Sciatic nerve (tissue), 2 donors: ENCODE measurements around the gene MRPS12. TPM values are rescaled to one million over a fixed set of nuclear protein-coding genes. Genes with fewer than 3 reads are reported as not detected.
A peak's percentile ranks its signal among the peaks of the same experiment; 100 is the strongest.
"Not testable (repeated sequence)": the region's sequence is repeated elsewhere in the genome, so short reads cannot be mapped to it uniquely, and the experiment has no call there.

Experiments used
- ATAC-seq: fragments of 200-7000 bp; cut with Tn5 transposase; one replicate; pipeline ENCODE4 v1.9.1; 2020; ENCODE audit warnings: mild to moderate bottlenecking, moderate library complexity
- DNase-seq: peaks from one replicate; pipeline ENCODE4 v3.0.0-alpha.2; 2020; ENCODE audit warnings: low spot score
- intact Hi-C: fragments of 100-400 bp; cut with DNase I; formaldehyde crosslinking; loops from one replicate; pipeline ENCODE4 v1.14.2; 2022
- total RNA-seq: library from RNA; stranded (reverse); fragmentation: NEBNext Ultra II Directional; extraction: Animal tissue kit (Norgen Biotek cat#: 25700); gene quantifications from one replicate; pipeline ENCODE4 v1.2.1, GENCODE V29; 2021
- donor health status: DM: no; HTN: no; CAD: no.
- donor health status: DM: no; HTN: no; CAD: no.

MRPS12 gene
- total RNA-seq, 1 donor from 2014 or later: 12.1 TPM

DNA sequence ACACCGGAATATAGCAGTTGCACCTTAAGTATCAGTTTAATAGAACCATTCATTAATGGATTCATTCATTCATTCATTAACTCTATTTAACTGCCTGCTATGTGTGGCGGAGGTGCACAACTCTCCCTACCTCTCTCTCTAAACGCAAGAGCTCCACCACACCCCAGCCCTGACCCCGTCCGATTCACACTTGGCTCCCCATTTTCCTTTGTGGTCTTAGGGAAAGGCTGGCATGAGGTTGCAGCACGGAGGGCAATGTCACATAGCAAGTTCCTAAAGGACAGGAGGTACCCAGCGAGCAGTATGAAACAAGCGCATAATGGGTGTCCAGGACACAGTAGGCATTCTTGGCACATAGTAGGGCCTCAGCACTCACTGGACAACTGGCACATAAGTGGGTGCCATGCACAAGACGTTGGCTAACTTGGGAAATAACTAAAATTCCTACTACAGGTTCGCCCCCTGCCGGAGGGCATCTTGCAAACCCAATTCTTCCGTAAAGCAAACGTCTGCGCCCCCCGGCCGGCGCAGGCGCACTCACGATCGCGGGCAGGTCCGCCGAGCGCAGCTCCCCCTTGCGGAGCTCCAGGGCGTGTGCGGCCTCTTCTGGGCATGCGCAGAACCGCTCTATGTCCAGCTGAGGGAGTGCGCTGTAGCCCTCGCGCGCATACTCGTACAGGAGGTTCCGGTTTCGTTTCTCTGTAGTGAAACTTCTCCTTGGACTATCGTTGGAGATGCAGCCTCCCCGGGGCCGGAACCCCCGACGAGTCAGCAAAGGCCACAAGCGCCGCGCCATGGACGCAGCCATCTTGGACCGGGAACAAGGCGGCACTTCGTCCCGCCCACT, 592 bp upstream of the MRPS12 start, which contains the start of gene SARS2:
TSS of gene SARS2 (minus strand) at position 835 of the 847 bp plus-strand sequence. CDS start at position 808, 27 bp downstream.
- ATAC-seq: peak; percentile 95
- intact Hi-C loops: loop anchor here (10.0 kb wide), 1 partner anchor 415 kb away; no protein-coding TSS in a partner anchor
- DNase-seq: peak; percentile 94

DNA sequence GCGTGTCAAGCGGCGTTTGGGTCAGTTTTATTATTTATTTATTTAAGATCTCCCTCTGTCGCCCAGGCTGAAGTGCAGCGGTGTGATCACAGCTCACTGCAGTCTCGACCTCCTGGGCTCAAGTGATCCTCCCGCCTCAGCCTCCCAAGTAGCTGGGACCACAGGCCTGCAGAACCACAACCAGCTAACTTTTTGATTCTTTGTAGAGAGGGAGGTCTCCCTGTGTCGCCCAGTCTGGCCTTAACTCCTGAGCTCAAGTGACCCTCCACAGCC, 713 bp downstream of the MRPS12 start:
- ATAC-seq (no peak), DNase-seq (no peak)
- intact Hi-C loops: no loop called here

DNA sequence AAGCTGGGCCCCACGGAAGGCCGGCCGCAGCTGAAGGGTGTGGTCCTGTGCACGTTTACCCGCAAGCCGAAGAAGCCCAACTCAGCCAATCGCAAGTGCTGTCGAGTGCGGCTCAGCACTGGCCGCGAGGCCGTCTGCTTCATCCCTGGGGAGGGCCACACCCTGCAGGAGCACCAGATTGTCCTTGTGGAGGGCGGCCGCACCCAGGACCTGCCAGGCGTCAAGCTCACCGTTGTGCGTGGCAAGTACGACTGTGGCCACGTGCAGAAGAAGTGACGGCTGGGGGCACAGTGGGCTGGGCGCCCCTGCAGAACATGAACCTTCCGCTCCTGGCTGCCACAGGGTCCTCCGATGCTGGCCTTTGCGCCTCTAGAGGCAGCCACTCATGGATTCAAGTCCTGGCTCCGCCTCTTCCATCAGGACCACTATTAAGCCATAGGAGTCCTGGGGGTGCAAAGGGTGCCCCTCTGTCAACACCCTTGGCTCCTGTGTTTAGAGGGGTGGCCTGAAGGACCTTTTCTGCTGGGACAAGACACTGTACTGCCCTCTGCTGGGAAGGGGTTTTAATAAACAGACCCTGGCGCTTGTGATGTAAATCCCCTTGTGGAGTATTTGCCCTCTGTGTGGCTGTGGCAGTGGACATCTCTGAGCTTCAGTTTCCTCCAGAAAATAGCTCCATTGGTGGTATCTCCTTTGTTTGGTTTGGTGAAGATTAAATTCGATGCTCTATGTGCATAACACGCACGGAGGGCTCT, 1.9 kb downstream of the MRPS12 start:
- intact Hi-C loops: no loop called here
- no peak for DNase-seq
- ATAC-seq: no peak

GRCh38 chr19:38933544-38933943, 2.8 kb downstream of the MRPS12 start:
- ATAC-seq (no peak), DNase-seq (no peak)
- intact Hi-C loops: no loop called here

- intact Hi-C loops: loop anchor here (10.0 kb wide), 1 partner anchor 245 kb away; no protein-coding TSS in a partner anchor
- DNase-seq: no peak
- ATAC-seq: no peak
Observed at GRCh38 chr19:38939957-38940356, 9.2 kb downstream of the MRPS12 start.

GRCh38 chr19:38941466-38941865, 10.7 kb downstream of the MRPS12 start:
- DNase-seq, ATAC-seq: not testable (repeated sequence)
- intact Hi-C loops: loop anchor here (10.0 kb wide), 1 partner anchor 243 kb away; no protein-coding TSS in a partner anchor

- intact Hi-C loops: loop anchor here (10.0 kb wide), 1 partner anchor 243 kb away; no protein-coding TSS in a partner anchor
- ATAC-seq (peak; percentile 10), DNase-seq (no peak)
Observed at GRCh38 chr19:38941979-38942378, 11.2 kb downstream of the MRPS12 start.

DNA sequence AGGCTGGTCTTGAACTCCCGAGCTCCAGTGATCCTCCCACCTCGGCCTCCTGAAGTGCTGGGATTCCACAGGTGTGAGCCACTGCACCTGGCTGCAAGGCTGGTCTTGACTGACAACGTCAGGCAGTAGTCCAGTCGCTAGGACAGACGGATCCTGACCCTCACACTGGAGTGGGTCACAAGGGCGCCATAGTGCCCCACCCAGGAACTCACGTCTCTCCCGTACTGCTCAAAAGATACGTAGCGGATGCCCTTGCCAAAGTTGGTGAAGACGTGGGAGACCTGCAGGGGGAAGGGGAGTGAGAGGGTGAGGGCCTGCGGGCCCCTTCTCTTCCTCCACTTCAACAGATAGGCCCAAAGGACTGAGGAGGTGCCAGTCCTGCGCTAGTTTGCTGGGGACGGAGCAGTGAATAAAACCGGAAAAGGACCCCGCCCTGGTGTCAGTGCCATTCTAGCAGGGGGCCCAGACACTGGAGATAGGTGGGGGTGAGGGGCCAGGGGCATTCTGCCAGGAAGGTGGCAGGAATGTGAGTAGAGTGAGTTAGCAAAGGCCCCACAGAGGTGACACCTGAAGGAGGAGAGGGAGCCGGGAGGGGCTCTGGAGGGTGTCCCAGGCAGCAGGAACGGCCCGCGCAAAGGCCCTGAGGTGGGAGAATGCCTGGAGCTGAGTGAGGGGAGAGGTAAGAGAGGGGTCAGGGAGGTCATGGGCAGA, 11.9 kb downstream of the MRPS12 start:
- intact Hi-C loops: loop anchor here (10.0 kb wide), 1 partner anchor 242 kb away; no protein-coding TSS in a partner anchor
- no peak for DNase-seq
- ATAC-seq: peak; percentile 36

DNA sequence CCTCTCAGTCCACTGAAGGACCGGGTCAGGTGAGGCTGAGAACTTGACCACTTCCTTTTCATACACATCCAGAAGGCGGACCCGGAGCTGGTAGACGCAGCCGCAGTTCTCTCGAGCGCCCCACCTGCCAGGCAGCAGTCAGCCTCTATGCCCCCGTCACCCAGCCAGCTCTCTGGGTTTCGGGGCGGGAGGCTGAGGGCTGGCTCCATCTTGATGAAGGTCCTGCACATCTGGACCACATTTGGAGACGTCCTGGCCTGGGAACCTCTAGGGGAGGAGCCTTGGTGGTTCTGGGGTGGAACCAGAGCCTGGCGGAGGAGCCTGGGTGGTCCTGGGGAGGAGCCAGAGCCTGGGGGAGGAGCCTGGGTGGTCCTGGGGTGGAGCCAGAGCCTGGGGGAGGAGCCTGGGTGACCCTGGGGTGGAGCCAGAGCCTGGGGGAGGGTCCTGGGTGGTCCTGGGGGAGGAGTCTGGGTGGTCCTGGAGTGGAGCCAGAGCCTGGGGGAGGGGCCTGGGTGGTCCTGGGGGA, 14.3 kb downstream of the MRPS12 start:
- DNase-seq (no peak), ATAC-seq (no peak)
- intact Hi-C loops: loop anchor here (10.0 kb wide), 1 partner anchor 240 kb away; no protein-coding TSS in a partner anchor

DNA sequence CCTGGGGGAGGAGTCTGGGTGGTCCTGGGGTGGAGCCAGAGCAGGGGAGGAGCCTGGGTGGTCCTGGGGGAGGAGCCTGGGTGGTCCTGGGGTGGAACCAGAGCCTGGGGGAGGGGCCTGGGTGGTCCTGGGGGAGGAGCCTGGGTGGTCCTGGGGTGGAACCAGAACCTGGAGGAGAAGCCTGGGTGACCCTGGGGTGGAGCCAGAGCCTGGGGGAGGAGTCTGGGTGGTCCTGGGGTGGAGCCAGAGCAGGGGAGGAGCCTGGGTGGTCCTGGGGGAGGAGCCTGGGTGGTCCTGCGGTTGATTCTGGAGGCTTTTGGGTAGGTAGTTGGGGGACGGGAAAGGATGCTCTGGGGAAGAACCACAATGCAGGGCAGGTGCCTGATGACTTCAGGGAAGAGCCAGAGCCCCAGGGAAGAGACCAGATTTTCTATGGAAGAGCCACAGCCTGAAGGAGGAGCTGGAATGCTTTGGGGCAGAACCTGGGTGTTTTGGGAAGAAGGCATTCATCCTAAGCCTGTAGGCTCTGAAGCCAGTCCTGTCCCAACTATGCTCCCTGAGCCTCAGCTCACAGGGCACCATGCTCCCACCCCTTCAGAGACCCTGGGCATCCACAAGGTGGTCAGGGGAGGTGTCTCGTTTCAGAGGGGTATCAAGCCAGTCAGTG, 15.0 kb downstream of the MRPS12 start:
- no peak for DNase-seq
- intact Hi-C loops: loop anchor here (10.0 kb wide), 1 partner anchor 239 kb away; no protein-coding TSS in a partner anchor
- ATAC-seq: no peak

DNA sequence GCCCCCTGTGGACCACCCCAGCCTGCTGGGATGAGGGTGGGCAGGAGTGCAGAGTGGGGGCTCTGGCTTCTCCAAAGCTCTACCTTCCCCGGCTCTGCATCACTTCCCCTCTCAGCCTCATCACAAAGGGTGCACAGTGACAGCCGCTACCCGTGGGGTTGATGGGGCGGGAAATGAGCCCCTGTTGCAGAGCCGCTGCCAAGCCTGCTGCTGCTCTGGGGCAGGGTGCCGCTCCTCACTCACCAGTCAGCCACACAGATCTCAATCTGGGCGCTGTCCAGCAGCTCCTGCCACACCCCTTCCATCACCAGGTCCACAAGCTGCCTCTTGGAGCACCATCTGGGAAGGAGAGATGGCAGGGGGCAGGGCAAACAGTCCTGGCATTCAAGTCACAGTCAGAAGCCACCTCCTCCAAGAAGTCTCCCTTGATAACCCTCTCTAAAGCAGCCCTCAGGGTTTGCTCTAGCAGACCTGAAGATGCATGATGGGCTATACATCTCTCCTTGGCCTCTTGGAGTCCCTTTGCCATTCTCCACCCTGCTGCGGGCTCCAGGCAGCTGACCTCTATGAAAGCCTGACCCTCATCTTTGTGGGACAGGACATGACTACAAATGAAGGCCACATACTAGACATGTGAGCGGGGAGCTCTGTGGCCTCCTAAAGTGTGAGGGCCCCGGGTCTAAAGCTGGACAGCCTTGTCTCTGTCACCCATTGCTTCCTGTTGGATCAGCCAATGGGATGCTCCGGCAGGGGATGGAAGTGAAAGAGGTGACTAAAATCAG, 15.7 kb downstream of the MRPS12 start:
- no peak for ATAC-seq
- no peak for DNase-seq
- intact Hi-C loops: loop anchor here (10.0 kb wide), 1 partner anchor 238 kb away; no protein-coding TSS in a partner anchor

DNA sequence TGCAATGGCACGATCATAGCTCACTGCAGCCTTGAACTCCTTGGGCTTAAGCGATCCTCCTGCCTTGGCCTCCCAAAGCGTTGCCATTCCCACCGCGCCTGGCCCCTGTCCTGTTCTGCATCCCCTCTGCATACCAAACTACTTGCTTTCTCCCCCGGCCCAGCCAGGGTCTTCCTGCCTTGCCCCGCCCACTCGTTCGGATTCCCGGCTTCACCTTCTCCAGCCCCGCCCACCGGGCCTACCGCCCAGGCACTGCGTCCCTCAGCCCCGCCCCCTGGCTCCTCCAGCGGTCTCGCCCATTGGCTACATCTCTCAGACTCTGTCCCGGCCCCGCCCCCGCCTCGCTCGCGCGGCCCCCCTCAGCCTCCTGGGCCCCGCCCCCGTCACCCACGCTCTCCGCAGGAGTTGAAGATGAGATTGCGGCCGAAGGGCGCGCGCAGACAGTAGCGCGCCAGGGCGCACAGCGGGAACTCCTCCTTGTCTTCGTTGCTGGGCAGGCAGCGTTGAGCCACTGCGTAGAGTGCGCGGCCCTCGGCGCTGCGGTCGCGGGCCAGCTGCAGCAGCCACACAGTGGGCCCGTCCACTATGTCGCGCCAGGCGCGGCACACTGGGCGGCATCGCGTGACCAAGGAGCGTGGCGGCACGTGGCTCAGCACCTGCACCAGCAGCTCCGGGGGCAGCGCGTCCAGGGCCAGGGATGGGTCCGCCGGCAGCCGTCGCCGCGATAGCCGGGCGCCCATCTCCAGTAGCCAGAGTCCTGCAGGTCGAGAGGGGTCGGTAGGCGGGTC, 19.0 kb downstream of the MRPS12 start:
- intact Hi-C loops: loop anchor here (10.0 kb wide), 1 partner anchor 235 kb away; no protein-coding TSS in a partner anchor
- peak; percentile 95 for ATAC-seq

GRCh38 chr19:38951187-38951586, 20.4 kb downstream of the MRPS12 start:
- ATAC-seq: no peak
- intact Hi-C loops: no loop called here
- no peak for DNase-seq

More for the DNA sequence above, 19.0 kb downstream of the MRPS12 start:
- peak; percentile 92 for DNase-seq

DNA sequence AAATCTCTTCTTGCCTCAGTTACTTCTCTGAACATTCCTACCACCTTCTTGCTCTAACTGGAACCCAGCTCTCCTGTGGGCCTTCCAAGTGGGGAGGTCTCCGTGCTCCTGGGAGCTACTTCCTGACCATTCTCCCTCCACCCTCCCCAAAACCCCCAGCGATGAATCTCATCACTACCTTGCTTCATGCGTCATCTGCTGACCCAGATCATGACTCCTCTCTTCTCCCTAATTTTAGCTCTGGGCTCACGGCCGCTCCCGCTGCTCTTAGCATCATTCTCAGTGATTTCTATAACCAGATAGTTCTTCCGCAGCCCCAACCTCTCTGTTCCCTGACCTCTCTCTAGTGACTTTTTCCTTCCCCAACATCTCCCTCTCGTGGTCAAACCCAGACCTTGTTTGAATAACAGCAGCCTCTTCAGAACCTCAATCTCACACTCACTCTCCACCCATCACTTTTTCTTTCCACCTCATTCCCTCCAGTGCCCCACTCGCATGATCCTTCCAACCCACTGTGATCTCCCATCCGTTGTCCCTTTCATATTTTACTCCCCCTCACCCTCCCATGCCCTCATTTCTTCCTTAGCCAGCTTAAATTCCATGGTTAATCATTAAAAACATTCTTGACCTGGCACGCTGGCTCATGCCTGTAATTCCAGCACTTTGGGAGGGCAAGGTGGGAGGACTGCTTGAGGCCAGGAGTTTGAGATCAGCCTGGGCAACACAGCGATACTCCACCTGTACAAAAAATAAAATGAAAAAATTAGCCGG, 21.8 kb downstream of the MRPS12 start:
- no peak for ATAC-seq
- no peak for DNase-seq
- intact Hi-C loops: no loop called here

GRCh38 chr19:38953677-38954076, 22.9 kb downstream of the MRPS12 start:
- ATAC-seq (no peak), DNase-seq (no peak)
- intact Hi-C loops: no loop called here

GRCh38 chr19:38956264-38956663, 25.5 kb downstream of the MRPS12 start:
- intact Hi-C loops: no loop called here
- DNase-seq (no peak), ATAC-seq (no peak)
